Naive thymus-derived CD8-positive, alpha-beta T cell (primary cell): ENCODE data around the gene ZNF609. TPM values are rescaled to one million over a fixed set of nuclear protein-coding genes. Genes with fewer than 3 reads are reported as not detected.

Source experiments
- ATAC-seq, 2 donors: fragments of 150-1000 bp; cut with Tn5 transposase in 1 of 2; sonication (Bioruptor Pico), chemical (Tn5 transposase) in 1 of 2; 1 replicate in 1 of 2; 2 replicates in 1 of 2; pipeline ENCODE4 v1.10.0; 2021; ENCODE audit warnings: mild to moderate bottlenecking in 2 of 2, moderate library complexity in 2 of 2
- POLR2A ChIA-PET: fragments of 350-600 bp; sonication (Branson Sonifier 250); formaldehyde crosslinking; loops from one replicate; lab custom pipeline; 2021; ENCODE audit warnings: antibody characterized with exemption; lab: Charles Lee
- DNase-seq, 10 donors: peaks; one replicate each; pipeline versions ENCODE4 v3.0.0 to v3.0.0-alpha.2; 2020 to 2022
- H3K27ac Mint-ChIP-seq, 10 donors: one replicate each; pipeline ENCODE4 v1.8.0; 2020 to 2022; ENCODE audit warnings: mild to moderate bottlenecking in 10 of 10, mixed read lengths in 10 of 10, moderate library complexity in 4 of 10, inconsistent platforms in 1 of 10
- H3K27me3 Mint-ChIP-seq, 5 donors: one replicate each; pipeline ENCODE4 v1.8.0; 2021 to 2022; ENCODE audit warnings: mixed read lengths in 5 of 5
- H3K36me3 Mint-ChIP-seq, 3 donors: one replicate each; pipeline ENCODE4 v1.8.0; 2020 to 2022; ENCODE audit warnings: mixed read lengths in 3 of 3, mild to moderate bottlenecking in 2 of 3, inconsistent platforms in 1 of 3
- H3K4me1 Mint-ChIP-seq, 4 donors: one replicate each; pipeline ENCODE4 v1.8.0; 2021 to 2022; ENCODE audit warnings: mixed read lengths in 4 of 4
- H3K4me3 Mint-ChIP-seq, 10 donors: one replicate each; pipeline ENCODE4 v1.8.0; 2020 to 2022; ENCODE audit warnings: mild to moderate bottlenecking in 10 of 10, mixed read lengths in 10 of 10, moderate library complexity in 6 of 10, inconsistent platforms in 1 of 10
- H3K9me3 Mint-ChIP-seq, 9 donors: one replicate each; pipeline ENCODE4 v1.8.0; 2020 to 2022; ENCODE audit warnings: mixed read lengths in 9 of 9, mild to moderate bottlenecking in 3 of 9, inconsistent platforms in 1 of 9, moderate library complexity in 1 of 9
- polyA plus RNA-seq, 3 donors: library from polyadenylated mRNA; unstranded; fragments of 300-500 nt; fragmentation: Illumina TruSeq; gene quantifications; one replicate each; pipeline ENCODE4 v1.2.3, GENCODE V29; 2021
- total RNA-seq, 8 experiments: library from RNA in 2 of 8; stranded (reverse) in 2 of 8; gene quantifications; one replicate each; pipeline ENCODE4 v1.2.3 and lab custom pipeline; 2021 to 2026

Gene ZNF609
- total and polyA plus RNA-seq, 5 experiments from 2014 or later, result 10.2 to 68.2 (median 23.7) TPM

GRCh38 chr15:64678126-64678819 is 217.9 kb downstream of the ZNF609 start:
- Mint-ChIP-seq H3K27me3 (no peaks in the 10 kb centered on the region), H3K36me3 (peaks cover 0 to 95% (median 10%) of the 10 kb centered on the region in 3 donors), H3K9me3 (no peaks in the 10 kb centered on the region), H3K4me3 (no peak overlapping the region), H3K27ac (peak overlapping the region in 8 of 10 donors; percentile 8 to 88 (median 65)), H3K4me1 (peaks cover 0 to 24% (median 12%) of the 10 kb centered on the region in 4 donors)
- POLR2A ChIA-PET, result no interaction called here
- DNase-seq, result no peak
- ATAC-seq, result no peak

GRCh38 chr15:64680097-64680496 is 219.7 kb downstream of the ZNF609 start:
- POLR2A ChIA-PET, result no interaction called here
- no peaks in the 10 kb centered on the region for H3K27me3 Mint-ChIP-seq
- peaks cover 0 to 94% (median 5%) of the 10 kb centered on the region in 3 donors for H3K36me3 Mint-ChIP-seq
- no peak for DNase-seq
- peak overlapping the region; percentile 32 to 87 (median 68) for H3K27ac Mint-ChIP-seq
- no peak overlapping the region for H3K4me3 Mint-ChIP-seq
- ATAC-seq, result no peak
- H3K9me3 Mint-ChIP-seq, result no peaks in the 10 kb centered on the region
- peaks cover 0 to 24% (median 11%) of the 10 kb centered on the region in 4 donors for H3K4me1 Mint-ChIP-seq

GRCh38 chr15:64681424-64682024 is 221.1 kb downstream of the ZNF609 start:
- POLR2A ChIA-PET, result interaction anchor here (1.4 kb wide), 1 partner anchor 22 kb away, joined by 3 read pairs; no protein-coding TSS in a partner anchor
- no peak for DNase-seq
- no peaks in the 10 kb centered on the region for H3K27me3 Mint-ChIP-seq
- H3K4me1 Mint-ChIP-seq, result peaks cover 0 to 27% (median 15%) of the 10 kb centered on the region in 4 donors
- H3K36me3 Mint-ChIP-seq, result peaks cover 0 to 96% (median 5%) of the 10 kb centered on the region in 3 donors
- H3K4me3 Mint-ChIP-seq, result no peak overlapping the region
- H3K27ac Mint-ChIP-seq, result peak overlapping the region in 9 of 10 donors; percentile 30 to 82 (median 58)
- ATAC-seq, result peak in 1 of 2 donors; percentile 30
- no peaks in the 10 kb centered on the region for H3K9me3 Mint-ChIP-seq

GRCh38 chr15:64682255-64682654 is 221.9 kb downstream of the ZNF609 start:
- Mint-ChIP-seq H3K4me3 (no peak overlapping the region), H3K9me3 (no peaks in the 10 kb centered on the region), H3K36me3 (peaks cover 0 to 97% (median 5%) of the 10 kb centered on the region in 3 donors), H3K4me1 (peaks cover 0 to 27% (median 15%) of the 10 kb centered on the region in 4 donors), H3K27ac (peak overlapping the region; percentile 40 to 80 (median 66)), H3K27me3 (no peaks in the 10 kb centered on the region)
- no peak for DNase-seq
- ATAC-seq, result no peak
- POLR2A ChIA-PET, result interaction anchor here (1.4 kb wide), 1 partner anchor 21 kb away, joined by 3 read pairs; no protein-coding TSS in a partner anchor

GRCh38 chr15:64683378-64683777 is 223.0 kb downstream of the ZNF609 start:
- no peak overlapping the region for H3K4me3 Mint-ChIP-seq
- H3K27ac Mint-ChIP-seq, result peak overlapping the region in 5 of 10 donors; percentile 4 to 89 (median 71)
- H3K27me3 Mint-ChIP-seq, result peaks cover 0 to 1% (median 0%) of the 10 kb centered on the region in 5 donors
- ATAC-seq (no peak), DNase-seq (no peak)
- no peaks in the 10 kb centered on the region for H3K9me3 Mint-ChIP-seq
- H3K4me1 Mint-ChIP-seq, result peaks cover 0 to 24% (median 13%) of the 10 kb centered on the region in 4 donors
- peaks cover 0 to 97% (median 5%) of the 10 kb centered on the region in 3 donors for H3K36me3 Mint-ChIP-seq
- POLR2A ChIA-PET, result no interaction called here

GRCh38 chr15:64685230-64685888 is 225.0 kb downstream of the ZNF609 start:
- ATAC-seq (no peak), DNase-seq (no peak)
- Mint-ChIP-seq H3K9me3 (no peaks in the 10 kb centered on the region), H3K27me3 (peaks cover 0 to 1% (median 0%) of the 10 kb centered on the region in 5 donors), H3K36me3 (peaks cover 0 to 95% (median 1%) of the 10 kb centered on the region in 3 donors), H3K4me1 (peaks cover 0 to 13% (median 10%) of the 10 kb centered on the region in 4 donors), H3K27ac (peak overlapping the region in 5 of 10 donors; percentile 1 to 52 (median 46)), H3K4me3 (no peak overlapping the region)
- POLR2A ChIA-PET, result interaction anchor here (1.0 kb wide), 1 partner anchor 47 kb away, joined by 3 read pairs; no protein-coding TSS in a partner anchor

GRCh38 chr15:64686130-64686735 is 225.9 kb downstream of the ZNF609 start:
- POLR2A ChIA-PET, result interaction anchor here (0.6 to 2.0 kb wide), 2 partner anchors 42 to 49 kb away, joined by 3 to 15 read pairs; no protein-coding TSS in a partner anchor
- ATAC-seq (peak in 1 of 2 donors; percentile 33), DNase-seq (peak in 6 of 10 donors; percentile 8 to 46 (median 31))
- H3K27me3 Mint-ChIP-seq, result peaks cover 0 to 1% (median 0%) of the 10 kb centered on the region in 5 donors
- H3K27ac Mint-ChIP-seq, result peak overlapping the region in 7 of 10 donors; percentile 1 to 91 (median 49)
- peaks cover 6 to 11% (median 7%) of the 10 kb centered on the region in 4 donors for H3K4me1 Mint-ChIP-seq
- peaks cover 0 to 94% (median 1%) of the 10 kb centered on the region in 3 donors for H3K36me3 Mint-ChIP-seq
- no peak overlapping the region for H3K4me3 Mint-ChIP-seq
- H3K9me3 Mint-ChIP-seq, result no peaks in the 10 kb centered on the region

GRCh38 chr15:64687172-64687571 is 226.8 kb downstream of the ZNF609 start:
- Mint-ChIP-seq H3K9me3 (no peaks in the 10 kb centered on the region), H3K27me3 (peaks cover 0 to 1% (median 0%) of the 10 kb centered on the region in 5 donors), H3K36me3 (peaks cover 0 to 92% (median 1%) of the 10 kb centered on the region in 3 donors), H3K27ac (peak overlapping the region in 7 of 10 donors; percentile 21 to 91 (median 61)), H3K4me1 (peaks cover 10 to 15% (median 13%) of the 10 kb centered on the region in 4 donors), H3K4me3 (no peak overlapping the region)
- POLR2A ChIA-PET, result interaction anchor here (2.0 kb wide), 1 partner anchor 41 kb away, joined by 15 read pairs; no protein-coding TSS in a partner anchor
- DNase-seq, result no peak
- no peak for ATAC-seq

- Mint-ChIP-seq H3K27me3 (peaks cover 0 to 1% (median 0%) of the 10 kb centered on the region in 5 donors), H3K4me3 (no peak overlapping the region), H3K36me3 (peaks cover 0 to 87% (median 1%) of the 10 kb centered on the region in 3 donors), H3K9me3 (no peaks in the 10 kb centered on the region), H3K4me1 (peaks cover 12 to 18% (median 14%) of the 10 kb centered on the region in 4 donors), H3K27ac (peak overlapping the region in 7 of 10 donors; percentile 9 to 91 (median 66))
- POLR2A ChIA-PET, result interaction anchor here (2.0 kb wide), 1 partner anchor 40 kb away, joined by 15 read pairs; no protein-coding TSS in a partner anchor
- ATAC-seq (no peak), DNase-seq (no peak)
These were observed 227.3 kb downstream of the ZNF609 start for GRCh38 chr15:64687688-64688087.

GRCh38 chr15:64688770-64689169 is 228.4 kb downstream of the ZNF609 start:
- peaks cover 0 to 1% (median 0%) of the 10 kb centered on the region in 5 donors for H3K27me3 Mint-ChIP-seq
- H3K36me3 Mint-ChIP-seq, result peaks cover 0 to 79% (median 1%) of the 10 kb centered on the region in 3 donors
- peaks cover 17 to 29% (median 22%) of the 10 kb centered on the region in 4 donors for H3K4me1 Mint-ChIP-seq
- ATAC-seq, result no peak
- POLR2A ChIA-PET, result interaction anchor here (0.6 to 0.9 kb wide), 3 partner anchors 14 to 82 kb away, joined by 3 to 5 read pairs (median 4); no protein-coding TSS in a partner anchor
- H3K4me3 Mint-ChIP-seq, result no peak overlapping the region
- H3K27ac Mint-ChIP-seq, result peak overlapping the region in 9 of 10 donors; percentile 15 to 92 (median 75)
- H3K9me3 Mint-ChIP-seq, result no peaks in the 10 kb centered on the region
- no peak for DNase-seq

GRCh38 chr15:64690008-64690407 is 229.6 kb downstream of the ZNF609 start:
- ATAC-seq (no peak), DNase-seq (no peak)
- Mint-ChIP-seq H3K36me3 (peaks cover 0 to 78% (median 1%) of the 10 kb centered on the region in 3 donors), H3K4me3 (no peak overlapping the region), H3K4me1 (peaks cover 17 to 35% (median 25%) of the 10 kb centered on the region in 4 donors), H3K27me3 (peaks cover 0 to 1% (median 0%) of the 10 kb centered on the region in 5 donors), H3K27ac (peak overlapping the region in 6 of 10 donors; percentile 35 to 86 (median 84)), H3K9me3 (no peaks in the 10 kb centered on the region)
- POLR2A ChIA-PET, result interaction anchor here (0.6 kb wide), 1 partner anchor 64 kb away, joined by 3 read pairs; no protein-coding TSS in a partner anchor
